Measurements from ENCODE around the gene SCD5. TPM values are rescaled to one million over a fixed set of nuclear protein-coding genes. Genes with fewer than 3 reads are reported as not detected.

The SCD5 gene
- total RNA-seq, 1 donor from 2014 or later: 4.7 TPM

DNA sequence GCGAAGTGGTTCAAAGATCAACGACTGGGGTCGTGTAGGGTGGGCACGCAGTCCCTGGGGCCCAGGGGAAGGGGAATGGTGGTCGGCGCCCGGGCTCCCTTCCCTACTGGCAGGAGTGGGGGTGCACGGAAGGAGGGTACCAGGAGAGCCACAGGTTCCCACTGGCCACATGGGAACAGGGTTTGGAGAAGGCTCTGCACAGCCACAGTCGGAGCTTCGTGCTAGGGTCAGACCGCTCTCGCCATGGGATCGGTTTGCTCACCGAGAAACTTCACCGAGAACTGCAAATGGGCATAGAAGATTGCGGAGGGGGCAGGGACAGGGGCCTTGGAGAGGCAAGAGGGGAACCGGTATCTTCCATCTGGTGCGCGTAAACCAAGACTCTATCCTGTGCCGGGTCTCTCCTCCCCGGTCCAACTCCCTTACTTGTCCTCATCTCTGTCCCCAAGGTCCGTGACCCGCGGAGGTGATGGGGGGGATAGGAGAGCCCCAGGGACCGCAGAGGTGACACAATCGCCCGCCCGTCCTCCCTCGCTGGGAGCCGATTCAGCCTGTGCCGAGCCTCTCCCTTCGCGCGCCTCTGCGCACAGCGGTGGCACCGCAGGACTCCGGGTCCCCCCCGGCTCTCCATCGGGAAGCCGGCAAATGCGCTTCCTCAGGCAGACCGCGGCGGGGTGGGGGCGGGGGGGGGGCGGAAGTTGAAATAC, 1.0 kb downstream of the SCD5 start:
- DNase-seq (ENCODE audit: low spot score): no peak

GRCh38 chr4:82797040-82797404, 1.6 kb downstream of the SCD5 start:
- DNase-seq (ENCODE audit: low spot score): no peak

DNA sequence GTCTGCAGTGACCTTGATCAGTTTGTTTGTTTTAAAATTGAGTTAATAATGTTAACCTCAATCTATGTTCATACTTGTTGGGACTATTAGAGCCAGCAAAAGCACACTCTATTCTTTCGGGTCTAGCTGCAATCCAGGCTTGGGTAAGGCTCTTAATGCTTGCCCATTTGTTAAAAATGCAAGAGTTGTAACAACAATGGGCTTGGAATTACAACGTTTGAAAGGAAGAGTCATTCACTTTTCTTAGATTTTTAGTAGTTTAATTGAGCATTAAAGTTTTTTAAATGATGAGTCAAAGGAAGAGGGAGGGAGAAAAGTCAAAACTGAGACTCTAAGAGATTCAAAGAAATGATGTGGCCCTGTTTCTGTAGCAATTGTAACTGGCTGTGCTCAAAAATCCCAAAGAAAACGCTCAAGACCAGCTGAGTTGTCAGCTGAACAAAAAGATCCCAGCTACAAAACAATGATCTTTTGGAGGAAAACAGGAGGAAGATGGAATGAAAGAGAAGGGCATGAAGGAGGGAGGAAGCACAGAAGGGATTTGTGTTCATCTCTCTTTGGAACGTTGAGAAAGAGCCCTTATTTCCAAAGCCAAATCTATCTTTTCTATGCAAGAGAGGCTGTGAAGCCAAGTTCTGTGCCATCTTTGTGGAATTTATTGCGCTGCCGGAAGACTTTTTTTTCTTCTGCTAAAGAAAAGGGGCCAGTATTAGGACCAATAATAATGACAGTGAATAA, 5.5 kb downstream of the SCD5 start:
- no peak for DNase-seq (ENCODE audit: low spot score)

GRCh38 chr4:82791179-82791578, 7.4 kb downstream of the SCD5 start:
- no peak for DNase-seq (ENCODE audit: low spot score)

GRCh38 chr4:82790060-82790660, 8.4 kb downstream of the SCD5 start:
- DNase-seq (ENCODE audit: low spot score): no peak

GRCh38 chr4:82789025-82789776, 9.4 kb downstream of the SCD5 start:
- no peak for DNase-seq (ENCODE audit: low spot score)

DNA sequence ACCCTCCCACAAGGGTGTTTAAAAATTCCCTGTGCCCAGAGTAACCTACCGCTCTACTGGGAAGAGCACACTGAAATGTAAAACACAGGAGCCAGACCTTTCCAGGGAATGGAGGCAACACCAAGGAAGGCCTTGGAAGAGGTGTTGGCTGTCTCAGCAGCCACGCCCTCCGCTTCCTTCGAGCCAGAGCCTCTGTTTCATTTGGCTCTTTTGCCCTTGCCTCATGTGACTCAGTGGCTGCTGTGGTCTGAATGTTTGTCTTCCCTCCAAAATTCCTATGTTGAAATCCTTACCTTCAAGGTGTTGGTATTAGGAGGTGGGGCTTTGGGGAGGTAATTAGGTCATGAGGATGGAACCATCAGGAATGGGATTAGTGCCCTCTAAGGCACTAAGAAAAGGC, 11.3 kb downstream of the SCD5 start:
- DNase-seq (ENCODE audit: low spot score): no peak

DNA sequence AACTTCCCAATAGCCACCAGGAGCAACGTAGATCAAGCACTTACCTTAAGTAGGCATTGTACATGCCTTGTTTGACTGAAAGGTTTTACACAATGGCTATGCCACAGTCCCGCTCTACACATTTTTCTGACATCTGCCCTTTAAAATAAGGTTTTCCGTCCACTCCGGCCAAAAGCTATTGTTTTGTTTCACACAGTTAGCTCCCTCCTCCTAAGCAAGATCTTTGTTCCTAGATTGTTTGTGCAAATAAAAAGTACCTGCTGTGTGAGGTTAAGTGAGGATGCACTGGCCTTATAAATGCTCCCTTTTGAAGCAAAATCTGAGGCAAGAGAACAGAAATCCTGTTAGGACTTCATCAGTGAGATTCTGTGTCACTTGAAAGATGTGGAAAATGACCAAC, 11.8 kb downstream of the SCD5 start:
- DNase-seq (ENCODE audit: low spot score): no peak

GRCh38 chr4:82785611-82786400, 12.8 kb downstream of the SCD5 start:
- DNase-seq (ENCODE audit: low spot score): no peak

- DNase-seq (ENCODE audit: low spot score): no peak
Observed at GRCh38 chr4:82784681-82785610, 13.7 kb downstream of the SCD5 start.

GRCh38 chr4:82782626-82783345, 15.8 kb downstream of the SCD5 start:
- no peak for DNase-seq (ENCODE audit: low spot score)

DNA sequence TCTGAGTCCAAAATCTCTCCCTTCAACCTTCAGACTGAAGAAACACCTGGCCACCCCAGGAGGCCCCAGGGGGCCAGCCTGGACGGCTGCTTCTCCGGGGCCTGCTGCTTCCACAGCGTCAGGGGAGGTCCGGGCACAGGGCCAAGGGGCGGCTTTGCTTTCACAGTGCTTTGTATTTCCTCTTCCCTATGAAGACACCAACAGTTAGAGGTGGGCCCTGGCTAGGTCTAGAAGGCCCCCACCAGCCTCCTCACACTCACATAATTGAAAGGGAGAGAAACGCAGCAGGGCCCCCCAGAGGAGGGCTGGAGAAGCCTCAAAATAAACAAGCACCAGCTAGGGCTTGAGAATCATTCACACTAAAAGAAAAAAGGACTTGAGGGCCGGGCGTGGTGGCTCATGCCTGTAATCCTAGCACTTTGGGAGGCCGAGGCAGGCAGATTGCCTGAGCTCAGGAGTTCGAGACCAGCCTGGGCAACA, 17.8 kb downstream of the SCD5 start:
- no peak for DNase-seq (ENCODE audit: low spot score)

- no peak for DNase-seq (ENCODE audit: low spot score)
Observed at GRCh38 chr4:82780170-82780751, 18.3 kb downstream of the SCD5 start.

DNA sequence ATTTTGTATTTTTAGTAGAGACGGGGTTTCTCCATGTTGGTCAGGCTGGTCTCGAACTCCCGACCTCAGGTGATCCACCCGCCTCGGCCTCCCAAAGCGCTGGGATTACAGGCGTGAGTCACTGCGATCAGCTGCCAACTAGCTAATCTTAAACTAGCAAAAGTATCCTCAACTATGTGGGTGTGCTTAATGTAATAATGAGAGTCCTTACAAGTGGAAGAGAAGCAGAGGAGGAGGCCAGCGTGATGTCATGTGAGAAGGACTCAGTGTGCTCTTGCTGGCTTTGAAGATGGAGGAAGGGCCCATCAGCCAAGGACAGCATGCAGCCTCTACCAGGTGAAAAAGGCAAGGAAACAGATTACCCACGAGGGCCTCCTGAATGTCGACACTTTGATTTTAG, 19.6 kb downstream of the SCD5 start:
- DNase-seq (ENCODE audit: low spot score): no peak

DNA sequence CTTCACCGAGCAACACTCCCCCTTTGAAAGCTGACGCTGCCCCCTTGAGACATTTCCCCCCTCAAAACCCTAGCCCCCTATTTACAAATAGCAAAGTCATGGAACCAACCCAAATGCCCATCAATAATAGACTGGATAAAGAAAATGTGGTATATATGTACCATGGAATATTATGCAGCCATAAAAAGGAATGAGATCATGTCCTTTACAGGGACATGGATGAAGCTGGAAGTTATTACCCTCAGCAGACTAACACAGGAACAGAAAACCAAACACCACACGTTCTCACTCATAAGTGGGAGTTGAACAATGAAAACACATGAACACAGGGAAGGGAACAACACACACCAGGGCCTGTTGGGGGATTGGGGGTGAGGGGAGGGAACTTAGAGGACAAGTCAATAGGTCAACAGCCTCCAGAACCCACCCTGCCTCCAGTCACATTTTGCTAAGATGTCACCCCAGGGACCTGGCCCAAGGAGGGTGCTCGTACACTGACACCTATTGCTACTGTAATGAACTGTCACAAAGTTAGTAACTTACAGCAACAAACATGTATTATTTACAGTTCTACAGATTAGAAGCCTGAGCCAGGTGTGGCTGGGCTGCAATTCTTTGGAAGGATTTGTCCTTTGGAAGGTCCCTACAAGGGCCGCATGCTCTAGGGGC, 20.6 kb downstream of the SCD5 start:
- peak; percentile 51 for DNase-seq (ENCODE audit: low spot score)

GRCh38 chr4:82776925-82777542, 21.6 kb downstream of the SCD5 start:
- DNase-seq (ENCODE audit: low spot score): peak; percentile 22

- DNase-seq (ENCODE audit: low spot score): no peak
Observed at GRCh38 chr4:82775243-82775642, 23.4 kb downstream of the SCD5 start.

DNA sequence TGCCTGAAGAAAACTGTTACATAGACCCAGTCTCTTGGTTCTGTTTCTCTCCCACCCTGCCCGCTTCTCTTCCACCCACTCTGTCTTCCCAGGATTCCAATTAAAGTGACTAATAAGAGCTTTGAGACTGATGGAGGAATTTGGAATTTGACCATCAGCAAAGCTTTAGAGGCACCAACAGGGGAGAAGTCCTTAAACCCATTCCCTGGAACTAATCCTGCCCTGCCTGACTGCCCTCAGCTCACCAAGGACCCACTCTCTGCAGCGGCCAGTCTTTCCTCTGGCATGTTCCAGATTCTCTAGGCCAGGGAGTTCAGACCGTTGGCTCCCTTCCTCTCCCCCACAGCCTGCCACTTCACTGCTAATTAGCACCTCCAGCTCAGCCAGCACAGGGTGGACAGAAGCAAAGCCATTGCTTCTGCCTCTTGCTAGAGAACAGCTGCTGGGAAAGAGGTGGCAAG, 23.9 kb downstream of the SCD5 start:
- DNase-seq (ENCODE audit: low spot score): no peak
